ENCODE results near the gene GAS2L2.

The GAS2L2 gene

GRCh38 chr17:35761601-35762000 is 8.6 kb upstream of the GAS2L2 start:
- TF ChIP-seq OSR1 (CRISPR knock-in tag; IDR thresholded peaks at IDR 0.05), result no peak
- no peak for ATAC-seq

GRCh38 chr17:35760587-35760986 is 7.5 kb upstream of the GAS2L2 start, which contains the start of gene C17orf50:
Gene C17orf50 (plus strand): TSS chr17:35760887. CDS start chr17:35760942, 55 bp downstream.
- no peak for ATAC-seq
- no peak for TF ChIP-seq CREB5 (CRISPR knock-in tag; IDR thresholded peaks at IDR 0.05; ENCODE audit: low read depth)
- TF ChIP-seq PATZ1 (CRISPR knock-in tag; IDR thresholded peaks at IDR 0.05; ENCODE audit: borderline replicate concordance), result no peak
- no peak for TF ChIP-seq ZFP30 (CRISPR knock-in tag; IDR thresholded peaks at IDR 0.05)
- no peak for TF ChIP-seq TOX (CRISPR knock-in tag; IDR thresholded peaks at IDR 0.05; ENCODE audit: borderline replicate concordance)
- TF ChIP-seq TSHZ2 (CRISPR knock-in tag; IDR thresholded peaks at IDR 0.05), result no peak
- TF ChIP-seq ZNF8 (CRISPR knock-in tag; IDR thresholded peaks at IDR 0.05), result no peak
- no peak for TF ChIP-seq CSDC2 (CRISPR knock-in tag; IDR thresholded peaks at IDR 0.05)
- TF ChIP-seq GLIS3 (CRISPR knock-in tag; IDR thresholded peaks at IDR 0.05), result no peak
- no peak for TF ChIP-seq SNAI2 (CRISPR knock-in tag; IDR thresholded peaks at IDR 0.05)
- no peak for TF ChIP-seq OSR1 (CRISPR knock-in tag; IDR thresholded peaks at IDR 0.05)
- no peak for TF ChIP-seq CSRNP3 (CRISPR knock-in tag; IDR thresholded peaks at IDR 0.05)
- no peak for TF ChIP-seq BACH2 (CRISPR knock-in tag; IDR thresholded peaks at IDR 0.05; ENCODE audit: borderline replicate concordance)
- TF ChIP-seq ISL1 (CRISPR knock-in tag; IDR thresholded peaks at IDR 0.05), result no peak
- no peak for TF ChIP-seq RARB (CRISPR knock-in tag; IDR thresholded peaks at IDR 0.05)
- no peak for TF ChIP-seq TCF4 (CRISPR knock-in tag; IDR thresholded peaks at IDR 0.05; ENCODE audit: borderline replicate concordance)
- no peak for TF ChIP-seq ESRRG (CRISPR knock-in tag; IDR thresholded peaks at IDR 0.05)
- no peak for TF ChIP-seq POU6F1 (CRISPR knock-in tag; IDR thresholded peaks at IDR 0.05; ENCODE audit: borderline replicate concordance, low read depth)
- TF ChIP-seq ZNF565 (CRISPR knock-in tag; conservative IDR thresholded peaks at IDR 0.05; ENCODE audit: low read depth), result no peak
- no peak for TF ChIP-seq ZC3H10 (CRISPR knock-in tag; IDR thresholded peaks at IDR 0.05)

- no peak for ATAC-seq
- TF ChIP-seq CSDC2 (CRISPR knock-in tag; IDR thresholded peaks at IDR 0.05), result no peak
- no peak for TF ChIP-seq SNAI2 (CRISPR knock-in tag; IDR thresholded peaks at IDR 0.05)
- no peak for TF ChIP-seq TCF4 (CRISPR knock-in tag; IDR thresholded peaks at IDR 0.05; ENCODE audit: borderline replicate concordance)
- no peak for TF ChIP-seq ZNF70 (CRISPR knock-in tag; IDR thresholded peaks at IDR 0.05)
- no peak for TF ChIP-seq TOX (CRISPR knock-in tag; IDR thresholded peaks at IDR 0.05; ENCODE audit: borderline replicate concordance)
- TF ChIP-seq CSRNP3 (CRISPR knock-in tag; IDR thresholded peaks at IDR 0.05), result no peak
- TF ChIP-seq ARNTL (CRISPR knock-in tag; IDR thresholded peaks at IDR 0.05; ENCODE audit: borderline replicate concordance, low read depth), result no peak
- no peak for TF ChIP-seq GLIS3 (CRISPR knock-in tag; IDR thresholded peaks at IDR 0.05)
- TF ChIP-seq CREB5 (CRISPR knock-in tag; IDR thresholded peaks at IDR 0.05; ENCODE audit: low read depth), result no peak
- no peak for TF ChIP-seq POU6F1 (CRISPR knock-in tag; IDR thresholded peaks at IDR 0.05; ENCODE audit: borderline replicate concordance, low read depth)
- no peak for TF ChIP-seq BACH2 (CRISPR knock-in tag; IDR thresholded peaks at IDR 0.05; ENCODE audit: borderline replicate concordance)
- TF ChIP-seq RARB (CRISPR knock-in tag; IDR thresholded peaks at IDR 0.05), result no peak
- TF ChIP-seq PATZ1 (CRISPR knock-in tag; IDR thresholded peaks at IDR 0.05; ENCODE audit: borderline replicate concordance), result no peak
- no peak for TF ChIP-seq OSR1 (CRISPR knock-in tag; IDR thresholded peaks at IDR 0.05)
Measured at GRCh38 chr17:35757243-35757642, 4.2 kb upstream of the GAS2L2 start.
